HG03342 (cell line): ENCODE measurements around the gene CAMK2A.
"Not testable (repeated sequence)": the region's sequence is repeated elsewhere in the genome, so short reads cannot be mapped to it uniquely, and the experiment has no call there.

Source experiments
- ATAC-seq: cut with Tn5 transposase; IDR thresholded peaks from one replicate; pipeline ENCODE4 v1.9.1; 2021; ENCODE audit warnings: mild to moderate bottlenecking, moderate library complexity; ENCODE audit not compliant: unreplicated experiment

CAMK2A gene

DNA sequence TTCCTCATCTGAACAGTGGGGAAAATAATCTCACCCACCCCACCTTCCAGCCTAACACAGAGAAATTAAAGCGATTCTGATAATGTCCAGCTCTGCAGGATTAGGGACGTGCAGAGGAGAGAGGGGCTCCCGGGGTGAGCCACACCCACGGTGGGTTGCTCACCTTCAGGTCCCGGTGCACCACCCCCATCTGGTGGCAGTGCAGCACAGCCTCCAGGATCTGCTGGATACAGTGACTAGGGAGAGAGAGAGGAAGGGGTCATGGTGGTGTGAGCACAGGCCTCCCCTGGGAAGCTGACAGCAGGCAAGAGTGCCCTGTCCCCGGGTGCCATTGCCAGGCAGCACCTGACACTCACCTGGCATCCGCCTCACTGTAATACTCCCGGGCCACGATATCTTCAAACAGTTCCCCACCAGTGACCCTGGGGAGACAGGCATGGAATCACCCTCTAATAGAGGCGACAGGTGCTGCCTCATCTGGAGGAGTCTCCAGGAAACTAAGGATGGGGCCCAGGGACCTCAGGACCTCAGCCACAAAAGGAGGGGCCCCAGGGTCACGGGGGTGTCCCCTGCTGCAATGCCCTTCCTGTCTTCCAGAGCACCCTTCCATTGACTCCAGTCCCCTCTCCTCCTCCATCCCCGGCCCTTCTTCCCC, 33.0 kb downstream of the CAMK2A start:
- no peak for ATAC-seq

DNA sequence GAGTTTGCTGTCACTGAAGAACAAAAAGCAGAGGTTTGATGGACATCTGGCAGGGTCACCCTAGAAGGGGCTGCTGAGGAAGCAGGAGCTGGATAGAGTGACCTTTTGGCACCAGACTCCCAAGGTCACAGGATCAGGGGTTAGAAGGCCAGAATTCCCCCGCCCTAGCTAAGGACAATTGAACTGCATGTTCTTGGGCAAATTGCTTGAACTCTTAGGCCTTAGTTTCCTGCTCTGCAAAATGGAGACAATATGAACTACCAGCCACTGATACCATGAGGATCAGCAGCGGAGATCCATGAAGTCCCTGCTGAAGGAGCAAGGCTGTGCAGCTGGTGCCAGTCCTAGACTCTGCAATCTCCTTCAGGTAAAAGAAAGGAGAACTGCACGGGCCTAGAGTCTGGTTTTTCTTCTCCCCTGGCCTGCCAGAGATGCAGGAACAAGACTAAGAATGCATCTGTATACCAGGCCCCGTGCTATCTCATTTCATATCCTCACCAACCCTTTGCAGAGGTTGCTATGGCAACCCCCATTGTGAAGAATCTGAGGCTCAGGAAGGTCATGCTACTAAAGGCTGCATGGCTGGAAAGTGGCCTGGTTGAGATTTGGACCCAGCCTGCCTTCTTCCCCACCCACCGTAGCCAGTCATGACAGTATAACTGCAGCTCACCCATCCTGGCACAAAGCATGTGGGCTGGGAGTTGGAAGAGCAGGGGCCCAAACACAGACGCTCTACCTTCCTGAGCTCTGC, 33.7 kb downstream of the CAMK2A start:
- no peak for ATAC-seq

DNA sequence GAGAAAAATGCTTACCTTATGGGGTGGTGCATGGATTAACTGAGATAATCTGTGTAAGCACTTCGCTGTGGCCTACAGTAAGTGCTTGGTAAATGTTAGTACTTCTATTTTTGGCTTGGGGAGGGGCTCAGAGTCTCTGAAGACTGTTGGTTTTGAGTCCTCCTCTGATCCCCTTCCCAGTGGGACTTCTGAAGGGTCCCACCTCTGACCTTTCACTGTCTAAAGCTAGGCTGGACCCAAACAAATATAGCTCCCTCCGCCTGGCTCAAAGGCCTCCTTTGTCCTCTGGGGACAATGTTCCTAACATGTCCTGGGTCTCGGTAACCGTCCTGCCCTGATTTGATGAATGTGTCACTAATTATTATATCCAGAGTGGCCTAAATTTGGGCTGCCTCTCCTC, 34.8 kb downstream of the CAMK2A start:
- no peak for ATAC-seq

DNA sequence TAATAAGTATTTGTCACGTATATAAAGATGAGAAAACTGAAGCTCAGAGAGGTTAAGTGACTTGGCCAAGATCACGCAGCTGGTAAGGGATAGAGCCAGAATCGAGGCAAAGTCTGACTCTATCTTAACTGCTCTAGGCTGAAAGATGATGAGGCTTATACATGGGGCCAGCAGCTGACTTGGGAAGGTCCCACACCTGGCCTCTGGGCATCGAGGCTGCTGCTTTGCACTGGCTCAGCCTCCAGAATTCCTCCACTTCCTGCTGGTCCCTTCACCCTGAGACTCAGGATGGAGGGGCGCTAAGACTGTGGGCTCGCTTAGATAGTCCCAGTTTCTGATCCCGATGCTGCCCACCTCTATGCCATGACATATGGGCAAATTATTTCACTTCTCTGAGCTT, 35.2 kb downstream of the CAMK2A start:
- ATAC-seq, result no peak

DNA sequence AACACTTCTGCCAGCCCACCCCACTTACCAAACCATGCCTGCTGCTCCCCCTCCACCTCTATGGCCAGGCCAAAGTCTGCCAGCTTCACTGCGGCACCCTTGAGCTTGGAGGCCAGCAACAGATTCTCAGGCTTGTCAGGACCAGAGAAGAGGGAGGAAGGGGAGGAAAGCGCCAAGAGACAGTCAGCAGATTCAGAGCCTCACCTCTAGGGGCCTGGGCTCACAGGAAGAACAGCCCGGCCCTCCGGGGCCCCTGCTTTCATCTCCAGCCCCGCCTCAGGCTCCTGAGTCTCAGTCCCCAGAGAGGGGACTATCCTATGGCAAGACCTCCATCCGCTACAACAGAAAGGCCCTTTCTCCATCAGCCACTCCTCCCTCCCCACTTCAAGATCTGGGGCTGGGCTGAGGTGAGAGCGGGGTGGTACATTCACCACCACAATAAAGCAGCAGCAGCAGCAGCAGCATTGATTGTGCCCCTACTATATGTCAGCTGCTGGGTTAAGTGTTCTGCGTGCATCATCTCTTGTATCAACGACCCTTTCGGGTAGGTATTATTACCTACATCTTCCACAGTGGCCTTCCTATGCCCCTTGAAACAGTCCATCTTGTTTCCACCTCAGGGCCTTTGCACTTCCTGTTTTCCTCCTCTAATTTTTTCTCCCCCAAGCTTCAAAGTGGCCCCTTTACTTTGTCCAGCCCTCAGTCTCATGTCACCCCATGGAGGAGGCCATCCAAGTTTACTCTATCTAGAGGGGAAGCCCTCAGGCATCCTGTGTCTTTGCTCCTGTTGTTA, 36.0 kb downstream of the CAMK2A start:
- no peak for ATAC-seq

DNA sequence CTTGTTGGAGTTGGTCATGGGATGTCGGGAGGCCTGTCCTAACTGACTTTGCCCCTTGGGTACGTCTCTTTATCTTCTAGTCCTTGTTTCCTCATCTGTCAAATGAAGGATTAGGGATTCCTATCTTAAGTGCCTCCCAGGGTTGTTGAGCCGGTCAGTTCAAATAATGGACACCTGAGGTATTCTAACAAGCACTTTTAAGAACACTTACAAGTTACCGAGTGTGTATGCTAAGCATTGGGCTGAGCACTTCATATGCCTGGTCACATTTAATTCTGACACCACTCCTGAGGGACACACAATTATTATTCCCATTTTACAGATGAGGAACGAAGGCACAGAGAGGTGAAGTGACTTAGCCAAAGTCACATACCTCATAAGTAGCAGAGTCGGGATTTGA, 37.1 kb downstream of the CAMK2A start:
- ATAC-seq, result no peak

DNA sequence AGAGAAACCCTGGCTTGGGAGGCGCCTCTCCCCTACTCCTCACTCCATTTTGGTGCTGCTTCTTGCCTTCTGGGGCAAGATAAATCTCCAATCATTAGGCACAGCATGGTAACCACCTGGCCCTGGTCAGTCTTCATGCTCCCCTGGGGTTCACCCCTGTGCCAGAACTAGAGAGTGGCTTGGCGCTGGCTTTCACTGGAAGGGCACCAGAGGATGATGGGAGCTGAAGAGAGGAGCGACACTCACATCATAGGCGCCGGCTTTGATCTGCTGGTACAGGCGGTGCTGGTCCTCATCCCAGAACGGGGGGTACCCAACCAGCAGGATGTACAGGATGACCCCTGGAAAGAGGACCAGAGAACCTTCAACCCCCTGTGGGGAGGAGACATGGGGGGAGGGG, 38.1 kb downstream of the CAMK2A start:
- ATAC-seq, result no peak

DNA sequence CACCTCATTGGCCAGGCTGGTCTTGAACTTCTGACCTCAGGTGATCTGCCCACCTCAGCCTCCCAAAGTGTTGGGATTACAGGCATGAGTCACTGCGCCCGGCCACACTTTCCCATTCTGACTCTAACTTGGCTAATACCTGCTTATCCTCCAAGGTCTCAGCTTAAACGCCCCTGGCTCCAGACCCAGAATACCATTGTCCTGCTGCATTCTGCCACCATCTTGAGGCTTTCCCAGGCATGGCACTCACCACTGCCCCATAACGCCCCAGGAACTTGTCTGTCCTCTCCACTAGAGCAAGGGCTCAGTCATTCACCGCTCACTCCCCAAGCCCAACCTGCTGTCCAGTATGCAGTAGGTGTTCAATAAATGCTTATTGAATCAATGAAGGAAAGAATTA, 39.8 kb downstream of the CAMK2A start:
- no peak for ATAC-seq

DNA sequence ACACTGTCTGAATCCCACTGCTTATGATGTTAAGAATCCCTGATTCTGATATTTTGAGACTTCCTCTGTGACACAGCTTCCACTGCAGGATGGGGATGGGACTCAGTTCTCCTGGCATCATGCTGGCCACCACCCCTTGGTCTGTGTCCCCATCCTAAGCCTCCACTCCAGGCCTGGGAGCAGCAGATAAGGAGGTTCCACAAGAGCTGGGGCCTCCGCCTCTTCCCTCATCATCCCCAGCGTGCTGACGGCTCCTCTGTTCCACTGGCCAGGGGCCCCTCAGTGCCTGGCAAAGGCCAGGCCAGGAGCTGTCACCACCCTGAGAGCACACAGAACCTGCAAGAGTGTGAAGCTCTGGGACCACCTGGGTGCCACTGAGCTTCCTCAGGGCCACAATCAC, 40.6 kb downstream of the CAMK2A start:
- ATAC-seq, result no peak

DNA sequence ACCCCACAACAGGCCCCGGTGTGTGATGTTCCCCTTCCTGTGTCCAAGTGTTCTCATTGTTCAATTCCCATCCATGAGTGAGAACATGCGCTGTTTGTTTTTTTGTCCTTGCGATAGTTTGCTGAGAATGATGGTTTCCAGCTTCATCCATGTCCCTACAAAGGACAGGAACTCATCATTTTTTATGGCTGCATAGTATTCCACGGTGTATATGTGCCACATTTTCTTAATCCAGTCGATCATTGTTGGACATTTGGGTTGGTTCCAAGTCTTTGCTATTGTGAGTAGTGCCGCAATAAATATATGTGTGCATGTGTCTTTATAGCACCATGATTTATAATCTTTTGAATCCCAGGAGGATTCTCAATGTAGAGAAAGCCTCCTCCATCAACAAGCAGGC, 41.1 kb downstream of the CAMK2A start:
- not testable (repeated sequence) for ATAC-seq

DNA sequence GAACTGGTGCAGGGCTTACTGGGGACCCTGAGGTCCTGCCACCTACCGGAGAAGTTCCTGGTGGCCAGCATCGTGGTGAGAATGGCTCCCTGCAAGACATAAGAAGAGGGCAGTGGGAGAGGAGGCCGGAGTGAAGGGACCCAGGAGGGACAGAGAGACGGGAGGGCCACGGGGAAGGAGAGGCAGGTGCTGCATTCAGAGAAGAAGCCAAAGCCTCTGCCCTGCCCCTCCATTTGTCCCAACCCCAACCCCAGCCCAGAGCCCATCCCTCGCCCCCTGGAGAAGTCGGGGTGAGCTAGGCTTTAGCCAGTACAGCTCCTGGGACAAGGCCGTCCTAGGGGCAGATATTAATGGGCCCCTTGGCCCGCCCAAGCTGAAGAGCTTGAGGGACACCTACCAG, 41.8 kb downstream of the CAMK2A start:
- no peak for ATAC-seq

DNA sequence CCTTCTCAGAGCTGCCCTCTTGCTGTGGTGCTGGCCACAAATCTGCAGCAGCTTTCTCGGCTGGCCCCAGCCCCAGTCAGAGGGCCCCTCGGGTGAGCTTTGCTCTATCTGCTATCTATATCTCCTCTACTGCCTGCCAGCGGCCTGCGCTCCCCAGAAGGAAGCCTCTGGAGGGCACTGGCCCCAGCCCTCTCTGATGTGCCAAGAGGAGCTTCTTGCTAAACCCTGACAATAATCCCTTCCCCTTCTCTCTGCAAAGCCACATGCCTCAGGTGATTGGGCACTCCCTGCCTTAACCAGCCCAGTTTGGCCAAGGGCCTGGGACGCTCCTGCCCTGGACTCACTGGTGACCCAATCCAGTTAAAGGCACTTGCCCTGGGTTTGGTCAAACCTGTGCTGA, 42.7 kb downstream of the CAMK2A start:
- no peak for ATAC-seq

DNA sequence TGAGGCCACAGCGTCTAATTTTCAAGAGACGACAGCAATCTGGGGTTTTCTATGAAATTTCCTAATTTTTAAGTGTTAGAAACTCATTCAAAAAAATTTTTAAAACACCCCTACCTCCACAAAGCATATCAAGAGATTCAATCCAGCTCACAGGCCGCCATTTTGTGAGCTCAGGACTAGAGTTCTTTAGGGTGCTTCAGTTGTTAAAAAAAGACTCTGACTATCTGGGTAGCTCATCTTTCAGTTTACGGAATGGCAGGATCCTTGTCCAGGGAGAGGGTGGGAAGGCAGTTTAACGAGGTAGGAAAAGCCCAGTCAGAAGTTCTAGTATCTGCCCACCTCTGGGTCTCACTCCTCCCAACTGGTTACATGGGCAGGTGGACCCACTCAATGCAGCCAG, 43.1 kb downstream of the CAMK2A start:
- no peak for ATAC-seq

DNA sequence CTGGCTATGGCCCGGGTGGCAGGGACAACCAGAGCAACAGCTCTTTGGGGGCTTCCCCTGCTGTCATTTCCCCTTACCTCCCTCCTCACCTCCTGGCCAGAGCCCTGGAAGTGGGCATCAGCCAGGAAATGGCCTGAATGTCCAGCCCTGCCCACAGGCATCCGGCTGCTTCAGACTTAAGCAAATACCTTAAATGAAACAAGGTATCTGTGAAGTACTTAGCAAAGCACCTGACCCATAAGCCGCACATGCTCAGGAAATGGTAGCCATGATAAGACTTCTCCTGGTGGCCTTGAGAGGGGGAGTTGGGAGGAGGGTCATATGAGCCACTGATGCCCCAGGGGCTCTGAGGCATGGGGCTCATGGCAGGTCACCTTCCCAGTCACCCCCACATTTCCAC, 43.8 kb downstream of the CAMK2A start:
- ATAC-seq, result no peak

DNA sequence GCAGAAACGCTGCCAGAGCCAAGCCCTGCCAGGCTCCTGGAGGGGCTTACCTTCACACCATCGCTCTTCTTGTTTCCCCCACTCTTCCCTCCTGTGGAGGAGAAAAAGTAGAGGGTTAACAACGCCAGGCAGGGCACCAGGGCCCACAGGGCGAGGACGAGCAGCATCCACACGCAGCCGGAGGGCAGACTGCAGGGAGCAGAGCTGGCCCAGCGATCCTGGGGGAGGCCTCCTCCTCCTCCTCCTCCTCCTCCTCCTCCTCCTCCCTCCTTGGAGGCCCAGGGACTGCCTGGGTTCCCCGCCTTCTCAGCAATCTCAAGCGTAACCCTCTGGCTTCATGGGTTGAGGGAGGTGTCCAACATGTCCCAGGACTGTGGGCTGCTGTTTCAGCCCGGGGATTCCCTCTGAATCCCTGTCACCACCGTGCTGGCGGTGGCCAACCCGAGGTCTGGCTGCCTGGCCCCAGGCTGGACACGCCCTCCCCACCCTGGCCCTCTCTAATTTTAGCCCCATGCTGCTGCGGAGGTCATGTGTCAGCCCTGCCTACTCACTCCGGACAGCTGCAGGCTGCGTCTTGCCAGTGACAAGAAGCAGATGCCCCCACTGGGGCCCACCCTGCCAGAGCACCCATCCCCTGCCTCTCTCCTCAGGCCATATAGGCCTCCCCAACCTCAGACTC, 44.3 kb downstream of the CAMK2A start:
- no peak for ATAC-seq

DNA sequence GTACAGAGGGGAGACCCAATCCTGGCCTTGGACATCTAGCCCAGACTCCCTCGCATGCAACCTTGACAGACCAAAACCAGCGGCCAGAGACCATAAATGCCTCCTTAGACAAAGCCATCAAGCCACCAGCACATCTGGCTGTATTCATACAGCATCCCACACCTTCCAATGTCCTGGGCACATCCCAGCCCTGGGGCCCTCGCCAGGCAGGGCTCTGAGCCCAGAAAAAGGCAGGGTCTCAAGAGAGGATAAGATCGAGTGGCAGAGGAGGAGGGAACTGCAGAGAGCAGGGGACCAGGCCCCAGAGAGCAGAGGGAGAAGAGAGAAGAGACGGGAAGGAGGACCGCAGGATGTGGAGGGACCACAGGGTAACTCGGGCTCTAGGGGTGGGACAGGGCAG, 45.4 kb downstream of the CAMK2A start:
- no peak for ATAC-seq

DNA sequence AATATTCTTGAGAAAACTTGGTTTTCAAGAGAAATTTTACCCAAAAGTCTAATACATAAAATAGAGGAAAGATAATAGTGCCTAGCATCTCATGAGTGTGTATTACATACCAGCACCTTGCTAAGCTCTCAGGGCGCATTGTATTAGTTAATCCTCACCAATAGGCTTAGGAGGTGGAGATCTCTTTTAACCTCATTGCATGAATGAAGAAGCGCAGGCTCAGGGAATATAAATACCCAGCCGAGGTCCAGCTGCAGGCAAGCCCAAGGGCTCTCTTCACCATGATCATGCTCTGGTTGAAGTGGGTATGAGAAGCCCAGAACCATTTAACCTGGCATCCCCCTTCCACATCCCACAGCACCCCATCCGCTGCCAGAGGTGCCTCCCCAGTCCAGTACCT, 46.0 kb downstream of the CAMK2A start:
- no peak for ATAC-seq

DNA sequence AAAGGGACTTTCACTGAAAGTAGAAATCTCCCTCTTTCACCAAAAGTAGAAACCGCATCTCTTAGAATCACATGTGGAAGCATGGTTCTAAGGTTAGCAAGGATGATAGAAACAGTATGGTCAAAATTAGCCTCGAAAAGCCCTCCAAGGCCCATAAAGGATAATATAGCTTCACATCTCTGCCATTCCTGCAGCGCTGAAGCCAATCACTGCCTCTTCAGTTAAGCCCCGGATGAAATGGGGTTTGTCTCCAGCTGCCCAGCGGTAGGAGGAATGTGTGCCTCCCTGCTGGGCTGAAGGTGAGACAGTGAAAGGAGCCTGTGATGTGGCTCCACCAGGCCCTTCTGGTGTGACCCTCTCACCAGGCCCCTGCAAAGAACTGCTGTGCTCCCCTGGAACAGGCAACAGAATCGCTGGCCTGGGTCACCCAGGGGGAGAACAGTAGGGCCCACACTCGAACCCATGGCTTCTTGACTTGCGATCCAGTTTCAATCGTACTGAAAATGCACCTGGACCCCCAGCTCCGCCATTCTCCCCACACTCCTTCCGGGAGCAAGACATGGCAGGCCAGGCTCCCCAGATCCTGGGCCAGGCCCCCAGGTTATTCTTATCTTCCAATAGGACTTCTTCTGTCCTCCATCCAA, 47.2 kb downstream of the CAMK2A start:
- no peak for ATAC-seq

DNA sequence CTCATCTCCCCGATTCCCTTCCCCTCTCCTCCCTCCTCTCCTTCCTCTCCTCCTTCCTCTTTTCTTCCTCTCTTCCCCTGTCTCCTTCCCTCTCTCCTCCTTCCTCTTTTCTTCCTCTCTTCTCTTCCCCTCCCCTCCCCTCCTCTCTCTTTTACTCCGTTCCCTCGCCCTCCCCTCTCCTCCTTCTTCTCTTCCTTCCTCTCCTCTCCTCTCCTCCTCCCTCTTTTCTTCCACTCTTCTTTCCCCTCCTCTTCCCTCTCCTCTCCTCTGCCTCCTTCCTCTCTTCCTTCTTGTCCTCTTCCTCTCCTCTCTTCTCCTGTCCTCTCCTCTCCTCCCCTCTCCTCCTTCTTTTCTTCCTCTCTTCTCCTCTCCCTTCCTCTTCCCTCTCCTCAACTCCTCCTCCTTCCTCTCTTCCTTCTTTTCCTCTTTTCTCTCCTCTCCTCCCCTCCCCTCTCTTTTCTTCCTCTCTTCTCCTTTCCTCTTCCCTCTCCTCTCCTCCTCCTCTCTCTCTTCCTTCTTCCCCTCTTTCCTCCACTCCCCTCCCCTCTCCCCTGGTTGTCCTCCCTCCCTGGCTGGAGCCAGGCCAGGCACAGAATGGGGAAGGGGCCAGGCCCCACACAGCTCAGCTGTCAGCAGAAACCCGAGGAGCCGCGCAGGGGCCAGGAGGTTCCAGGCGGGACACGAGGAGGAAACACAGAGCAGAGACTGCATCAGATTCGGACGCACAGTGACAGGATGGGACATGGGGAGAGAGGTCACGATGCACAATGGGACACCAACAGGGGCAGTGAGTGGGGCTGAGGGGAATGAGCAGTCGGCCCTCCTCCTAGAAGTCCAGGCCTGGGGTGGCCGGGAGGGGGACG, 48.0 kb downstream of the CAMK2A start:
- no peak for ATAC-seq

DNA sequence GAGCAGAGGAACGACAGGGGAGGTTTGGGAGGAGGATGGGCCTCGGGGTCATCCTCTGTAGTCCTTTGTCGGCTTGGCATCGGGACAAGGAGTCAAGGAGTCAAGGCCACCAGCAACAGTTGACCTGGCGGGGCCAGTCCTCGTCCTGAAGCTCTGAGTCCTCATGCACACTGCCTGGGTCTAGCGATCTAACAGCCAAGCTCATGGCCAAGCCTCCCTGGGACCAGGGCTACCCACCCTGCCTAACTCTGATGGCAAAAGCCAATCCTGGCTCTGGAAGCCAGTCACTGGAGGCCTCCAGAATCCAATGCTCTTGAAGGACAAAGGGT, 49.8 kb downstream of the CAMK2A start:
- ATAC-seq, result no peak
